HG03520 (cell line): ENCODE measurements around the gene MRPL2.
"Not testable (repeated sequence)": the region's sequence is repeated elsewhere in the genome, so short reads cannot be mapped to it uniquely, and the experiment has no call there.

Source experiments
- ATAC-seq: cut with Tn5 transposase; IDR thresholded peaks from one replicate; pipeline ENCODE4 v1.9.1; 2021; ENCODE audit warnings: mild to moderate bottlenecking, moderate library complexity; ENCODE audit not compliant: unreplicated experiment

Gene MRPL2

GRCh38 chr6:43053545-43054205 lies 5.6 kb downstream of the MRPL2 start, which contains the start of gene CUL7:
CUL7 (minus strand) TSS chr6:43053851; CDS start chr6:43052788, 1,063 bp downstream.
- peak; percentile 81 for ATAC-seq

DNA sequence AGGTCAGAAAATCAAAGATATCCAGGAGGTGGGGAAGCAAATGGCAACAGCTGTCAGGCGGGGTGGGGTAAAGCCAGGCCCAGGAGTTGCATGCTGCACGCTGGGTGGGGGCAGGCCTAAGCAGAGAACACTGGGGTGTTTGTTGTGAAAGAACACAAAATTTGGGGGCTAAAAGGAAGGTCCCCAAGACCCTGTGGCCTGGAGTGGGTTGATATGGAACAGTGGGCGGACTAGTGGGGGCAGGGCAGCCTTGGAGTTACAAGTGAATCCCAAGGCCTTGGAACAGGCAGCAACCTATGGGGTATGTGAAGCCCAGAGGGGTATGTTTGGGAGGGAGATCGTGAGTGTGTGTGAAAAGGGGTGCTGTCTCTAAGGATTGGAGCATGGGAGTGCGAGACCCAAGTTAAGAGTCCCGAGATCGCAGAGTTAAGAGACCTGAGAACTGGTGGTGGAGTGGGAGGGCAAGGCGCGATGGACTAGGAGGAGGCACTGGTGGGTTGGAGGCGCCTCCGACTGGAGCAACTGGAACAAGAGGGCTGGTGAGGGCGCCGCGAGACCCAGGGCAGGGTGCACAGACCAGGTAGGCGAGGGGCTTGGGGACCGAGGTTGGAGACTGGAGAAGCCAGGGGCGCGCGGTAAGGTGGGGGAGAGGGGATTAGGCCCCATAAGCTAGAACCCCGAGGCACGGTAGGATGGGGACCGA lies 6.2 kb downstream of the MRPL2 start:
- no peak for ATAC-seq

- ATAC-seq: no peak
Measured at GRCh38 chr6:43052225-43052841, 6.9 kb downstream of the MRPL2 start.

GRCh38 chr6:43050981-43051380 lies 8.3 kb downstream of the MRPL2 start:
- ATAC-seq: no peak

- no peak for ATAC-seq
Measured at GRCh38 chr6:43047998-43048397, 11.2 kb downstream of the MRPL2 start.

DNA sequence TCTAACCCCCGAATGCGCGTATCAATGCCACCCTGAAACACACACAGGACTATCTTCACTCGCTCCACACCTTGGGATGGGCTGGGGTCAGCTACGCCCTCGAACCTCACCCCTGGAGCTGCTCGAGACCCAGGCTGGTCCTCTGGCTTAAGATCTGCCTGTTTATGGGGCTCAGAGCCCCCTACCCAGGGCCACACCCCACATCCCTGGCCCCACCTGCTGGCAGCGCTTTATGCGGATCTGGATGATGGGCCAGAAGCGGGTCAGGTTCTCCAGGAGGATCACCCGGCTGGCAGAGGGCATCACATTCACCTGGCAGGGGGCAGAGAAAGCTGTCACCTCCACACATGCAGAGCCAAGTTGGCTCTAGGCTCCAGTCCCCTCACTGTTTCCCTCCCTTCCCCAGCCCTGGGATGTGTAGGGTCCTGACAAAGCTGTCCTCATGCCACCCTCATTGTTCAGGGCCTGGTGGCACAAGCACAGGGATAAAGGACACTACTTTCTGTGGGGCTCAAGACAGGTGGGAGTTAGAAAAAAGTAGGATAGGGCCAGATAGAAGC lies 13.8 kb downstream of the MRPL2 start:
- no peak for ATAC-seq

- no peak for ATAC-seq
Measured at GRCh38 chr6:43043310-43043709, 15.9 kb downstream of the MRPL2 start.

- ATAC-seq: not testable (repeated sequence)
Measured at GRCh38 chr6:43041475-43041874, 17.8 kb downstream of the MRPL2 start.

GRCh38 chr6:43040542-43041257 lies 18.5 kb downstream of the MRPL2 start:
- ATAC-seq: no peak

DNA sequence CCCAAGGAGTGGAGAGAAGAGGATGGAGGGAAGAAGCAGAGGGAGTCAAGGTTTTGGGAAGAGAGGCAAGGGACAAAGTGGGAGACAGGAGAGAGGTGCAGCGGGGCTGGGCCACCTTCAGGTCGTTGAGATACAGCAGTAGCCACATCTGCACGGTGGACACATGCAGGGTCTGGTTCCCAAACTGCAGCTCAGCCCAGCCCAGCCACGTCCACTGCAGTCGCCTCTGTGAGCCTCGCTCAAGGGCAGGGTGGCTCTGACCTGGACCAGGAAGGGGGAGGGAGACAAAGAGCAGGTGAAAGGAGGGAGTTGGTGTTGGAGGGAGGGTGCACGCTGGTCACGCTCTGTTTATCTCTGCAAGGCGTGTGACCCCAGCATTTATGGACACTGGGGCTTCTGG lies 20.5 kb downstream of the MRPL2 start:
- ATAC-seq: no peak

- ATAC-seq: no peak
Measured at GRCh38 chr6:43037706-43038105, 21.5 kb downstream of the MRPL2 start.

DNA sequence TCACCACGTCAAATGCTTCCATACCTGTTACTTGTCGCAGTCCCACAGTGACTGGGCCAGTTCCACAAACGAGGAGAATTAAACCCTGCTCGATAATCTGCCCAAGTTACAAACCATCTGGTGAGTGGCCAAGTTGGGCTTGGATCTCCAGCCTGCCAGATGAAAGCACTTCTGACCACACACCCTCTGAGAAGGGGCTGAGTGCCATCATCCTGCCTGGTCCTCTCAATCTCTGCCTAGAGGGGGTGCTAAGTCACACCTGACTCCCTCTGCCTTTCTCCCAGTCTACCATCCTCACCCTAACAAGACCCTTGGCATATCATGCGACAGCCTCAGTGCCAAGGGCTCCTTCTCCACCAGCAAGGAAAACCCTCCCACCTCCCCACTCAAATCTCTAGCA lies 22.0 kb downstream of the MRPL2 start:
- no peak for ATAC-seq

GRCh38 chr6:43036712-43037111 lies 22.5 kb downstream of the MRPL2 start:
- ATAC-seq: no peak

DNA sequence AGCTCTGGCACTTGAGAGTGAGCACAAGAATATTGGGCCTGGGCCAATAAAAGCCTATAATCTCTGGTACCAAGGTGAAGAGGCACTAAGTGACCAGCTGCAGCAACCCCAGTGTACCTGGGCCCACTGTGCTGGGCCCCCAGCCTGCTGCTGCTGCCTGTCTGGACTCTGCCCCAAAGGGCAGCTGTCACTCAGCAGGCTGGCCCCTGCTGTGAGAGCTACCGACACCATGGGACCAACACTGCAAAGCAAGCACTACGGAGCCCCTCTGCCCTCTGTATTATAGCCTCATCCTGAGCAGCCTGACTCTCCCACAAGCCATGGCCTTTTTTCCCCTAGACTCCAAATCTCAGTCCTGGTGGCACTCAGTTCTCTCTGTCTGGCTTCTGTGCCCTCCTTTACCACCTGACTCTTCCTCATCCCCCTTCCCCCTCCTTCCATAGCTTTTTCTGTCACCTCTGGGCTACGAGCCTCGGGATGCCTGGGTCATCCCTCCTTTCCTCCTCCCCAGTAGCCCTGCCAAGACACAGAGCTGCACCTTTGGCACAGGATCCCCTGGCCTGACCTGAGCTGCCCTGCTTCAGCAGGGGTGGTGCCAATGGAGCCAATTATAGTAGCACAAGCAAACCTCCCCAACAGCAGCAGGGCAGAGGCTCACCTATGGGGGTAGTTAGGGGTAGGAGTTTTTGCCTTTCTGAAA lies 23.6 kb downstream of the MRPL2 start:
- no peak for ATAC-seq

DNA sequence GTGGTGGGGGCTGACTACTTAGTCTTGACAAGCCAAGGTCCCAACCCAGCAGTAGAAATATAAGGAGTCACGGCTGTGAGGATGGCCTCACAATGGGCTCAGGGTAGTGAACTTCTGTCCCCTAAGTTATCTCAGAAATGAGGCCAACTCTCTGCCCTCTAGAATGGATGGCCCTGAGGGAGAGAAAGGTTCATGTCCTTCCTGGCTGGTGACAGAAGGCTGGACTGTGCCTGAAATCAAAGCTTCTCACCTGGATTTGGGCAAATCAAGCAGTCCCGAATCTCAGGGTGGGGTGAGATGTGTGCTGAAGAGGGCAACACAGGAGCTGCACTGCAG lies 25.1 kb downstream of the MRPL2 start:
- ATAC-seq: no peak

- ATAC-seq: no peak
Measured at GRCh38 chr6:43033496-43034189, 25.6 kb downstream of the MRPL2 start.

GRCh38 chr6:43032326-43032725 lies 26.9 kb downstream of the MRPL2 start:
- ATAC-seq: no peak

GRCh38 chr6:43029120-43029519 lies 30.1 kb downstream of the MRPL2 start:
- ATAC-seq: no peak

DNA sequence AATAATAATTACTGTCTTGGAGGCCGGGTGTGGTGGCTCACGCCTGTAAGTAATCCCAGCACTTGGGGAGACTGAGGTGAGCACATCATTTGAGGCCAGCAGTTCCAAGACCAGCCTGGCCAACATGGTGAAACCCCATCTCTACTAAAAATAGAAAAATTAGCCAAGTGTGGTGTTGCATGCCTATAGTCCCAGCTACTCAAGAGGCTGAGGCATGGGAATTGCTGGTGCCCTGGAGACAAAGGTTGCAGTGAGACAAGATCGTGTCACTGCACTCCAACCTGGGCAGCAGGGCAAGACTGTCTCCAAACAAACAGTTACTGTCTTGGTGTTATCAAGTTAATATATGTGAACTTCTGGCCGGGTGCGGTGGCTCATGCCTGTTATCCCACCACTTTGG lies 32.9 kb downstream of the MRPL2 start:
- ATAC-seq: no peak

DNA sequence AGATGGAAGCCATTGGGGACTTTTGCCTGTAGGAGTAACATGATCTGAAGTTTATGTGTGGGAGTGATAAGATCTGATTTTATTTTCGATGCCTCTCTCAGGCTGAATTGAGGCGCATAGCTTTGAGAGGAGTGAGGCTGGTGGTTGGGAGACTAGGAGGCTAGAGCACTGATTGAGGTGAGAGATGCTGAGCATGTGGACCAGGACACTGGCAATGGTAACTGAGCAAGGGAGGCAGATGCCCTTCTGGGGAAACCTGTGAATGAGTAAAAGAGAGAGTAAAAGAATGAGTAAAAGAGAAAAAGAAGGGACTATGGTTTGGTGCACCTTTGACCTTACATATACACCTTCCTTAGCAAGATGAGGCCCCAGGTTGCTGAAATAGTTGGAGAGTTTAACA lies 34.8 kb downstream of the MRPL2 start:
- no peak for ATAC-seq
